Measurements from ENCODE around the gene TUBGCP5.

The TUBGCP5 gene

GRCh38 chr15:23074684-23075083 is 35.3 kb upstream of the TUBGCP5 start:
- DNase-seq (ENCODE audit: low spot score): no peak
- no peak overlapping the region for H3K27ac ChIP-seq
- CTCF ChIA-PET: no interaction called here
- POLR2A ChIA-PET (ENCODE audit: low non-redundant PET): no interaction called here
- TF ChIP-seq, protein P1, sequence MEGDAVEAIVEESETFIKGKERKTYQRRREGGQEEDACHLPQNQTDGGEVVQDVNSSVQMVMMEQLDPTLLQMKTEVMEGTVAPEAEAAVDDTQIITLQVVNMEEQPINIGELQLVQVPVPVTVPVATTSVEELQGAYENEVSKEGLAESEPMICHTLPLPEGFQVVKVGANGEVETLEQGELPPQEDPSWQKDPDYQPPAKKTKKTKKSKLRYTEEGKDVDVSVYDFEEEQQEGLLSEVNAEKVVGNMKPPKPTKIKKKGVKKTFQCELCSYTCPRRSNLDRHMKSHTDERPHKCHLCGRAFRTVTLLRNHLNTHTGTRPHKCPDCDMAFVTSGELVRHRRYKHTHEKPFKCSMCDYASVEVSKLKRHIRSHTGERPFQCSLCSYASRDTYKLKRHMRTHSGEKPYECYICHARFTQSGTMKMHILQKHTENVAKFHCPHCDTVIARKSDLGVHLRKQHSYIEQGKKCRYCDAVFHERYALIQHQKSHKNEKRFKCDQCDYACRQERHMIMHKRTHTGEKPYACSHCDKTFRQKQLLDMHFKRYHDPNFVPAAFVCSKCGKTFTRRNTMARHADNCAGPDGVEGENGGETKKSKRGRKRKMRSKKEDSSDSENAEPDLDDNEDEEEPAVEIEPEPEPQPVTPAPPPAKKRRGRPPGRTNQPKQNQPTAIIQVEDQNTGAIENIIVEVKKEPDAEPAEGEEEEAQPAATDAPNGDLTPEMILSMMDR (conservative IDR thresholded peaks at IDR 0.05; ENCODE audit: low read depth): no peak

DNA sequence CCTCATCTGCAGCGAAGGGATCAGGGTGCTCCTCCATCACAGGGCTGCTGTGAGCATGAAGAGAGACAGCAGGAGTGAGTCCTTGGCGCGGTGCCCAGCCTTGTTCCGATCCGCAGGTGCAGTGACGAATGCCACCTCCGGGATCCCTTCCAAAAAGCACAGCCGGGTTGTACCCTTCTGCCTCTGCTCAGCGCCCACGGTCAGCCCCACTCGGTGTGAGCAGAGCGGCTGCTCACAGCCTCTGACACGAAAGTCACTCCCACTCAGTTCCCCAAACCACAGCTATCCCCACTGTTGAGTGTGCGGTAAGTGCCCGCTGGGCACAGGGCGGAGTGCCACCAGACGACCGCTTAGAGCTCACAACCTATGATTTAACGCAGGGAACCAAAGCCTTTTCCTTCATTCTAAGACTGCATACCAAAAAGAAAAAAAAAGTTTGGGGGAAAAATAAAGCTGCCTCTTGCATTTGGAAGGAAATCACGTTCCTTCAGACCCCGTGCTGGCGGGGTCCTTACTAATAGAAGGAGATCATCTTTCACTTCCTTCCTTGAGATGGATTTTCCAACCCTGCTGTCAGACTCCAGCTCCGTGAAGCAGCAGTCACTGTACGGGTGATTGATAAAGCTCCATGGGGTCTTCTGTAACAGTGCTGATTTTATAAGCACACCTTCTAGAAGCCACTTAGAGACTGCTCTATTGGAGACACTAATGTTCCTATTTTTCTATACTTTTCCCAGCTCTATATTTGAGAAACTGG is 34.7 kb upstream of the TUBGCP5 start:
- POLR2A ChIA-PET (ENCODE audit: low non-redundant PET): no interaction called here
- TF ChIP-seq, protein P1 (conservative IDR thresholded peaks at IDR 0.05; ENCODE audit: low read depth): no peak

DNA sequence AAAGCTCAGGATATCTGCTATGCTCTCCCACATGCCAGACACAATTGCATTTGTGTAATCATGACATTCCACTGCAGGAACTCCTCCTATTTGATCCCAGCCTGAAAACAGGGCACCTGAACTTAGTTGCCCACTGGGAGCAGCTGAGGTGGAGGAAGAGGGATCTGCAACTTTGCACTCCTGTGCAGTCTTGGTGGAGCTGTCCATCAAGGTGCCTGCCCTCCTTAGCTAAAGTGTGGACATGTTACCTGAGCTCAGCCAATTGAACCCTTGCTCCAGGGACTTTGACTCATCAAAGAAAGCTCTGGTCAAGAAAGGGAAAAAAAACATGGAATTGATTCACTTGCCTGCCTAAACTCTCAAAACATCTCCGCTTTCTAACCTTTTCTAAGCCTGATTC is 33.3 kb upstream of the TUBGCP5 start:
- TF ChIP-seq, protein P1 (conservative IDR thresholded peaks at IDR 0.05; ENCODE audit: low read depth): no peak
- ChIA-PET POLR2A (ENCODE audit: low non-redundant PET) (no interaction called here), CTCF (no interaction called here)
- DNase-seq (ENCODE audit: low spot score): no peak
- H3K27ac ChIP-seq: no peak overlapping the region

More for the DNA sequence above, 34.7 kb upstream of the TUBGCP5 start:
- CTCF ChIA-PET: no interaction called here
- H3K27ac ChIP-seq: no peak overlapping the region
- peak; percentile 22 for DNase-seq (ENCODE audit: low spot score)

GRCh38 chr15:23069496-23070166 is 30.3 kb upstream of the TUBGCP5 start:
- ChIA-PET POLR2A (ENCODE audit: low non-redundant PET) (no interaction called here), CTCF (interaction anchor here (0.6 to 0.7 kb wide), 3 partner anchors 40 to 122 kb away, joined by 3 to 4 read pairs (median 3); no protein-coding TSS in a partner anchor)
- TF ChIP-seq, protein P1 (conservative IDR thresholded peaks at IDR 0.05; ENCODE audit: low read depth): peak; percentile 16; the same call in 1 of the 2 replicates
- H3K27ac ChIP-seq: no peak overlapping the region
- peak; percentile 20 for DNase-seq (ENCODE audit: low spot score)

DNA sequence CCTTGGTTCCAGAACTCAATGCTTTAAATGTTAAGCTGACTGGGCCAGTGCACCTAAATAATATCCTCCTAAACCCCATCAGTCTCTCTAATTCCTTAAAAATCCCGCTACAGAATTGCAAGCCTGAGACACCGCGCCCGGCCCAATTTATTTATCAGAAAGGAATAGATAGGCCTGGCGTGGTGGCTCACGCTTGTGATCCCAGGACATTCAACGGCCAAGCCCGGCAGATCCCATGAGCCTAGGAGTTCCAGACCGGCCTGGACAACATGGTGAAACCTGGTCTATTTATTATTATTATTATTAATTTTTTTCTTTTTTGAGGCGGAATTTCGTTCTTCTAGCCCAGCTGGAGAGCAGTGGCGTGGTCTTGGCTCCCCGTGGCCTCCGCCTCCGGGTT is 28.0 kb upstream of the TUBGCP5 start:
- DNase-seq (ENCODE audit: low spot score): no peak
- no peak overlapping the region for H3K27ac ChIP-seq
- CTCF ChIA-PET: interaction anchor here (0.7 kb wide), 1 partner anchor 122 kb away, joined by 6 read pairs; no protein-coding TSS in a partner anchor
- TF ChIP-seq, protein P1 (conservative IDR thresholded peaks at IDR 0.05; ENCODE audit: low read depth): no peak
- POLR2A ChIA-PET (ENCODE audit: low non-redundant PET): no interaction called here

DNA sequence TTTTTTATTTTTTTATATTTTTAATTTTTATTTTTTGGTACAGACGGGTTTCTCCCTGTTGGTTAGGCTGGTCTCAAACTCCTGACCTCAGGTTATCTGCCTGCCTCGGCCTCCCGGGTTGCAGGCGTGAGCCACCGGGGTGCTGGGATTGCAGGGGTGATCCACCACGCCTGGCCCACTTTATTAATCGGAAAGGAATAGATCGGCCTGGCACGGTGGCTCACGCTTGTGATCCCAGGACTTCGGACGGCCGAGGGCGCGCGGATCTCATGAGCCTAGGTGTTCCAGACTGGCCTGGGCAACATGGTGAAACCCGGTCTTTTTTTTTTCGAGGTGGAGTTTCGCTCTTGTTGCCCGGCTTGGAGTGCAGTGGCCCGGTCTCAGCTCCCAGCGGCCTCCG is 26.5 kb upstream of the TUBGCP5 start:
- DNase-seq (ENCODE audit: low spot score): no peak
- TF ChIP-seq, protein P1 (conservative IDR thresholded peaks at IDR 0.05; ENCODE audit: low read depth): no peak
- H3K27ac ChIP-seq: no peak overlapping the region
- ChIA-PET CTCF (no interaction called here), POLR2A (ENCODE audit: low non-redundant PET) (no interaction called here)
